HepG2 (cell line): ENCODE results near the gene IL32. TPM values are rescaled to one million over a fixed set of nuclear protein-coding genes. Genes with fewer than 3 reads are reported as not detected.
A peak's percentile ranks its signal among the peaks of the same experiment; 100 is the strongest.

Experiments
- AGO2 ChIP-seq: fragments of 200-400 bp; formaldehyde crosslinking; optimal IDR thresholded peaks from 2 replicates; pipeline ENCODE3; 2017; ENCODE audit warnings: mild to moderate bottlenecking, low read depth, low read length, moderate library complexity
- ARID2 ChIP-seq: sonication (generic); formaldehyde crosslinking; IDR thresholded peaks from 2 replicates; pipeline ENCODE4 v1.8.1; 2022; ENCODE audit warnings: mild to moderate bottlenecking, missing genetic modification reagents, borderline replicate concordance
- ARNT2 ChIP-seq: sonication (generic); formaldehyde crosslinking; IDR thresholded peaks from 2 replicates; pipeline ENCODE4 v1.8.0; 2022; ENCODE audit warnings: mild to moderate bottlenecking, low read depth, missing genetic modification reagents, moderate library complexity
- ASH2L ChIP-seq: fragments of 300-600, 200-600 bp; sonication (generic); IDR thresholded peaks from 2 replicates; pipeline ENCODE4 v1.7.0; 2017; ENCODE audit warnings: low read depth, mild to moderate bottlenecking, moderate library complexity, mixed read lengths, low read length; ENCODE audit not compliant: insufficient read length
- ATF2 ChIP-seq: sonication (generic); formaldehyde crosslinking; IDR thresholded peaks from 2 replicates; pipeline ENCODE4 v1.4.0; 2020; ENCODE audit warnings: missing genetic modification reagents
- DMAP1 ChIP-seq: IDR thresholded peaks from 2 replicates; pipeline ENCODE4 v1.6.1; 2016
- E2F2 ChIP-seq: sonication (generic); formaldehyde crosslinking; IDR thresholded peaks from 2 replicates; pipeline ENCODE4 v1.4.0; 2020; ENCODE audit warnings: missing genetic modification reagents, borderline replicate concordance
- FOSL2 ChIP-seq: sonication (generic); formaldehyde crosslinking; IDR thresholded peaks from 2 replicates; pipeline ENCODE4 v1.4.0; 2020; ENCODE audit warnings: missing genetic modification reagents
- GATAD1 ChIP-seq: IDR thresholded peaks from 2 replicates; pipeline ENCODE4 v1.6.1; 2016; ENCODE audit warnings: missing genetic modification reagents, missing compliant biosample characterization
- HDAC1 ChIP-seq: sonication (generic); formaldehyde crosslinking; IDR thresholded peaks from 2 replicates; pipeline ENCODE4 v1.5.1; 2020; ENCODE audit warnings: mild to moderate bottlenecking, missing genetic modification reagents
- HNRNPH1 ChIP-seq: fragments of 200-400 bp; formaldehyde crosslinking; optimal IDR thresholded peaks from 2 replicates; pipeline ENCODE3; 2017; ENCODE audit warnings: mild to moderate bottlenecking, low read depth, low read length
- IRF2 ChIP-seq: IDR thresholded peaks from 2 replicates; pipeline ENCODE4 v1.6.1; 2018; ENCODE audit warnings: missing genetic modification reagents, missing compliant biosample characterization
- KAT7 ChIP-seq: IDR thresholded peaks from 2 replicates; pipeline ENCODE4 v1.6.1; 2018; ENCODE audit warnings: borderline replicate concordance, missing compliant biosample characterization
- LCORL ChIP-seq, 2 experiments: fragments of 450-650 bp in 1 of 2; sonication (generic) in 1 of 2; formaldehyde crosslinking in 1 of 2; IDR thresholded peaks; 2 replicates each; pipeline versions ENCODE4 v1.5.0 to v1.6.1; 2017 to 2020; ENCODE audit warnings: antibody characterized with exemption in 1 of 2, missing genetic modification reagents in 1 of 2
- MAZ ChIP-seq, 2 experiments: sonication (generic) in 1 of 2; formaldehyde crosslinking in 1 of 2; IDR thresholded peaks; 2 replicates each; pipeline versions ENCODE4 v1.5.0 to v1.6.1; 2012 to 2020; ENCODE audit warnings: low read depth in 2 of 2, mild to moderate bottlenecking in 2 of 2, borderline replicate concordance in 1 of 2, improper control_type of control experiment in 1 of 2, low read length in 1 of 2, missing genetic modification reagents in 1 of 2, moderate library complexity in 1 of 2
- RBM39 ChIP-seq: fragments of 200-400 bp; formaldehyde crosslinking; IDR thresholded peaks from one replicate; pipeline ENCODE4 v1.6.1; 2018; ENCODE audit warnings: antibody characterized with exemption, mild to moderate bottlenecking, low read depth, low read length; ENCODE audit not compliant: poor library complexity, severe bottlenecking
- SMAD3 ChIP-seq: sonication (generic); formaldehyde crosslinking; IDR thresholded peaks from 2 replicates; pipeline ENCODE4 v1.4.0; 2020; ENCODE audit warnings: missing genetic modification reagents
- SRY ChIP-seq: sonication (generic); formaldehyde crosslinking; IDR thresholded peaks from 2 replicates; pipeline ENCODE4 v1.8.0; 2022; ENCODE audit warnings: mild to moderate bottlenecking, missing genetic modification reagents
- SYNCRIP ChIP-seq: fragments of 200-400 bp; formaldehyde crosslinking; IDR thresholded peaks from 2 replicates; pipeline ENCODE4 v1.6.1; 2018; ENCODE audit warnings: mild to moderate bottlenecking, low read depth, low read length; ENCODE audit not compliant: insufficient read depth
- ZNF3 ChIP-seq: IDR thresholded peaks from 2 replicates; pipeline ENCODE4 v1.7.0; 2017; ENCODE audit warnings: inconsistent platforms
- ZNF460 ChIP-seq: sonication (generic); formaldehyde crosslinking; IDR thresholded peaks from 2 replicates; pipeline ENCODE4 v1.5.1; 2020; ENCODE audit warnings: missing genetic modification reagents, mild to moderate bottlenecking, borderline replicate concordance
- ZNF510 ChIP-seq: sonication (generic); formaldehyde crosslinking; IDR thresholded peaks from 2 replicates; pipeline ENCODE4 v1.4.0; 2020; ENCODE audit warnings: low read depth, mild to moderate bottlenecking, missing genetic modification reagents
- ZNF672 ChIP-seq: sonication (generic); formaldehyde crosslinking; IDR thresholded peaks from 2 replicates; pipeline ENCODE4 v1.8.1; 2022; ENCODE audit warnings: missing genetic modification reagents
- ZNF724P ChIP-seq: sonication (generic); formaldehyde crosslinking; IDR thresholded peaks from 2 replicates; pipeline ENCODE4 v1.8.0; 2022; ENCODE audit warnings: missing genetic modification reagents, borderline replicate concordance
- ZNF781 ChIP-seq: sonication (generic); formaldehyde crosslinking; IDR thresholded peaks from 2 replicates; pipeline ENCODE4 v1.5.1; 2020; ENCODE audit warnings: borderline replicate concordance, mild to moderate bottlenecking, missing genetic modification reagents; ENCODE audit errors: not compliant biosample characterization
- ZNF850 ChIP-seq: sonication (generic); formaldehyde crosslinking; conservative IDR thresholded peaks from 2 replicates; pipeline ENCODE4 v1.9.0; 2021; ENCODE audit warnings: mild to moderate bottlenecking, missing genetic modification reagents
- polyA plus RNA-seq, 8 experiments: library from polyadenylated mRNA; depleted of rRNA in 3 of 8; stranded (reverse) in 7 of 8; unstranded in 1 of 8; fragments of >200 nt; fragmentation: Illumina TruSeq in 4 of 8; extraction: Trizol in 4 of 8; gene quantifications; 2 replicates each; pipeline versions ENCODE4 v1.2.1 to v1.2.3, GENCODE V29; 2011 to 2016; ENCODE audit warnings: low read depth in 4 of 8, missing spikeins in 1 of 8, mixed read lengths in 1 of 8; ENCODE audit not compliant: insufficient read depth in 1 of 8
- total RNA-seq, 5 experiments: library from RNA; depleted of rRNA; stranded (reverse); fragments of >200 nt; fragmentation: Illumina TruSeq; extraction: Trizol; gene quantifications; 2 replicates each; pipeline ENCODE4 v1.2.3, GENCODE V29; 2016; ENCODE audit warnings: low read depth in 1 of 5

IL32 gene
- total and polyA plus RNA-seq, 2 of the 13 experiments (the other 11 are each of a cell fraction or from before 2014, with no cell fraction given): 115 to 165 TPM

GRCh38 chr16:3106205-3106928 lies 40.9 kb downstream of the IL32 start (continued):
- TF ChIP-seq LCORL (IDR thresholded peaks at IDR 0.05) (no peak), LCORL (CRISPR knock-in tag; IDR thresholded peaks at IDR 0.05) (0 out of 2 replicates have a peak, but pooled peaks have one; percentile 62), HDAC1 (peak; percentile 79), MAZ (IDR thresholded peaks at IDR 0.05; ENCODE audit: borderline replicate concordance, low read depth, low read length) (peak; percentile 93), MAZ (CRISPR knock-in tag; IDR thresholded peaks at IDR 0.05; ENCODE audit: low read depth) (peak; percentile 92), SYNCRIP (no peak), ZNF781 (CRISPR knock-in tag) (peak; percentile 44), KAT7 (CRISPR knock-in tag) (peak; percentile 62; the same call in 1 of the 2 replicates), AGO2 (peak; percentile 79), GATAD1 (peak; percentile 93), E2F2 (CRISPR knock-in tag) (no peak), FOSL2 (CRISPR knock-in tag) (peak; percentile 40; the same call in 1 of the 2 replicates), IRF2 (peak; percentile 78), ZNF510 (CRISPR knock-in tag) (no peak), ARID2 (CRISPR knock-in tag) (no peak), ARNT2 (CRISPR knock-in tag) (0 out of 2 replicates have a peak, but pooled peaks have one; percentile 31), HNRNPH1 (no peak), ASH2L (peak; percentile 65), ZNF460 (CRISPR knock-in tag) (no peak), SRY (CRISPR knock-in tag) (peak; percentile 66; the same call in 1 of the 2 replicates), ZNF850 (no peak), ZNF3 (CRISPR knock-in tag) (no peak), SMAD3 (CRISPR knock-in tag) (0 out of 2 replicates have a peak, but pooled peaks have one; percentile 47), ZNF672 (CRISPR knock-in tag) (no peak), ATF2 (CRISPR knock-in tag) (peak; percentile 74; the same call in 1 of the 2 replicates), RBM39 (peak; percentile 46), ZNF724P (CRISPR knock-in tag) (peak; percentile 39; the same call in 1 of the 2 replicates), DMAP1 (CRISPR knock-in tag) (peak; percentile 68; the same call in 1 of the 2 replicates)
